C4-2B (cell line): ENCODE data around the gene IGSF9.

Source experiments
- H3K27ac ChIP-seq: fragments of 450-650 bp; 2 replicates; pipeline ENCODE4 v1.5.1; 2017
- ZFX ChIP-seq: fragments of 450-650 bp; IDR thresholded peaks from 2 replicates; pipeline ENCODE4 v1.6.1; 2017
- TF ChIP-seq, protein P1 (sequence below): fragments of 450-650 bp; conservative IDR thresholded peaks from 2 replicates; pipeline ENCODE4 v1.5.1; 2017; ENCODE audit warnings: mild to moderate bottlenecking

The IGSF9 gene

DNA sequence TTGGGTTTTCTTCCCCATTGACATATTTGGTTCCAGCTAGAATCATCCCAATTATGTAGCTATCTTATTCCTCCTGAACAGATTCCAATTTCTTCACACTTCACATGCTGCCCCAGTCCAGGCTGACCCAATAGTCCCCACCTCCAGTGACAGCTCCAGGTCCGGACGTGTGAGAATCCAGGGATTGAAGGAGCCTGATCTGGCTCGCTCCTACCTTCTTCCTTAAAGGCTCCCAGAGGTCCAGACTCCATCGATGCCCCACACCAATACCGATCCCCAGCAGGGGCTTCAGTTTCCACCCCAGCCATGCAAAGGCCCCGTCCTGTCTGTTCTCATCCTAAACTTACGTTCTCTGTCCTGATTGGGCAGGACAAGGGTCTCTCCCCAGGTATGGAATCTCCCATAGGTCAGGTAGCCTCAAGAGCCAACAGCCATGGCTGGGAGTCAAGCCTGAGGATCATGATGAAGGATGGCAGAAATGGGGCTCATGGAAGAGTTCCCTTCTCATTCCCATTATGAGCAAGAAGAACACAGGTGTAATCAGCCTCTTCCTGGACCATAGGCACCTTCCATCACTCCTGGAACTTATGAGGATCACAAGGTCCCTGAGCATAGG lies 29.0 kb upstream of the IGSF9 start:
- no peak for TF ChIP-seq ZFX
- TF ChIP-seq, protein P1, sequence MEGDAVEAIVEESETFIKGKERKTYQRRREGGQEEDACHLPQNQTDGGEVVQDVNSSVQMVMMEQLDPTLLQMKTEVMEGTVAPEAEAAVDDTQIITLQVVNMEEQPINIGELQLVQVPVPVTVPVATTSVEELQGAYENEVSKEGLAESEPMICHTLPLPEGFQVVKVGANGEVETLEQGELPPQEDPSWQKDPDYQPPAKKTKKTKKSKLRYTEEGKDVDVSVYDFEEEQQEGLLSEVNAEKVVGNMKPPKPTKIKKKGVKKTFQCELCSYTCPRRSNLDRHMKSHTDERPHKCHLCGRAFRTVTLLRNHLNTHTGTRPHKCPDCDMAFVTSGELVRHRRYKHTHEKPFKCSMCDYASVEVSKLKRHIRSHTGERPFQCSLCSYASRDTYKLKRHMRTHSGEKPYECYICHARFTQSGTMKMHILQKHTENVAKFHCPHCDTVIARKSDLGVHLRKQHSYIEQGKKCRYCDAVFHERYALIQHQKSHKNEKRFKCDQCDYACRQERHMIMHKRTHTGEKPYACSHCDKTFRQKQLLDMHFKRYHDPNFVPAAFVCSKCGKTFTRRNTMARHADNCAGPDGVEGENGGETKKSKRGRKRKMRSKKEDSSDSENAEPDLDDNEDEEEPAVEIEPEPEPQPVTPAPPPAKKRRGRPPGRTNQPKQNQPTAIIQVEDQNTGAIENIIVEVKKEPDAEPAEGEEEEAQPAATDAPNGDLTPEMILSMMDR: no peak
- H3K27ac ChIP-seq: no peak overlapping the region

DNA sequence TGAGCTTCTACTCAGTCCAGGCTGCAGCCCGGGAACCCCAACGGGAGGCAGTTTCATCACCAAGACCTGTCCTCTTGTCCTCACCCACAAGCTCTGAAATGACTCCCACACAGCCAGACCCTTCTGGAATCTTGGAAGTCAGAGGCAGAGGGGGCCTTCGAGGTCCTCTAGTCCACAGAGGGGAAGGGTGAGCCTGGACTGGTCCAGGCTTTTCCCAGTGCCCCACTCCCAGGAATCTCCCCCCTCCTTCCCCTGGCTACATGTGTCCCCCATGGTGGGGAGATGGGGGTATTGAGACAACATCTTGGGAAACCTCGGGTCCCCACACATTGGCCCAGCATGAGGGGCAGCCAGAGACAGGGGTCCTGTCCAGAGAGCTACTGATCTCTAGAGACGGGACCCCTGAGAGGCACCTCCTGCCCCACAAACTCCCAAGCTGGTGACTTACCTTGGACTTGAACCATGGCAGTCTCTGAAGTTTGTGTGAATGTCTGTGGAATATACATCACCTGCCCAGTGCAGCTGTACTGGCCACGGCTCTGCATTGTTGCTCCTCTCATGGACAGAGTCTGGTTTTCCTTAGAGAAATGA lies 28.0 kb upstream of the IGSF9 start:
- TF ChIP-seq, protein P1: no peak
- no peak for TF ChIP-seq ZFX
- no peak overlapping the region for H3K27ac ChIP-seq

DNA sequence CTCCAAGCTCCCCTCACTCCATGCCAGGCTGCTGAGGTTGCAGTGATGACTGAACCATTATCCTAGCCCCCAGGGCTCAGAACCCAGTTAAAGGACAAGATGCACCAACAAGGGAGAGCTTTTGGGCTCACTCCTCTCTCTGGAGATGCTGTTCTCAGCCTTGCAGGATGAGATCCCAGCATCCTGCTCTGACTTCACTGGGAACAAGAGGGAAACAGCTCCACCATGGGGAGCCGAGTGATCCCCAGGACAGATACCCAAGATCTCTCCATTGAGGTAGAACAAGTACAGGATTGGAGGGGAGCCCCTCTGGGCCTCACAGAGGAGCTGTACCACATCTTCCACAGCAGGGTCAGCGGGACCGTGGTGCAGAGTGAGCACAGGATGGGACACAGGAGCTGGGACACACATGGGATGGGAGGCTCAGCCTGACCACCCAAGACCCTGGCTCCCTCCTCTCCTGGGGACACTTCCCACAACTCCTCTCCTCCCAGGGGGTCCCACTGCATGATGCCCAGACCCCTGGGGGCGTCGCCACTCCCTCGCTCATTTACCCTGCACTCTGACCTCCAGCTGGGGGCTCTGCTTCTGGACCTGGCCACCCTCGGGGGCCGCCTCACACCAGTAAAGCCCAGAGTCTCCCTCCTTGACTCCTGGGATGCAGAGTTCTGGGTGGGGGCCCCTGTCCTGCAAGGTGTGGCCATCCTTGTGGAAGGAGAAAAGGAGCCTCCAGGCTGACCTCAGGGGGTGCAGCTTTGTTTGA lies 27.2 kb upstream of the IGSF9 start:
- TF ChIP-seq, protein P1: no peak
- no peak for TF ChIP-seq ZFX
- H3K27ac ChIP-seq: no peak overlapping the region

DNA sequence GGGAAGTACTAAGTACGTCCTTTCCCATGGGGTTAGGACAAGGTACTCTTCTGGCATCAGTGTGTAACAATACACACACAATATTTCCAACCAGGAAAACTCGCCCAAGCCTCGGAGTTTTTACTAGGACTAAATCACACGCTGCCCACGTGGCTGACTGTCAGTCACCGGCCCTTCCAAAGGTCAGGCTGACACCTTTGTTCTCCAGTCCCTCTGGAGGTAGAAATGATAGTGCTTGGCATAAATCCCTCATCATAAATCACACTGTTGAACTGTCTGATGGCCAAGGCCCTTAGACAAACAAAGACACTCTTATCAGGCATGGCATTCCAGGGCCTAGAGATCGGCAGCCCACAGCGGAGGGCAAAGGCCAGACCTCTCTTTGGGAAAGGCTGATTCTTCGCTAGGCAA lies 25.5 kb upstream of the IGSF9 start:
- TF ChIP-seq, protein P1: no peak
- no peak for TF ChIP-seq ZFX
- H3K27ac ChIP-seq: no peak overlapping the region

DNA sequence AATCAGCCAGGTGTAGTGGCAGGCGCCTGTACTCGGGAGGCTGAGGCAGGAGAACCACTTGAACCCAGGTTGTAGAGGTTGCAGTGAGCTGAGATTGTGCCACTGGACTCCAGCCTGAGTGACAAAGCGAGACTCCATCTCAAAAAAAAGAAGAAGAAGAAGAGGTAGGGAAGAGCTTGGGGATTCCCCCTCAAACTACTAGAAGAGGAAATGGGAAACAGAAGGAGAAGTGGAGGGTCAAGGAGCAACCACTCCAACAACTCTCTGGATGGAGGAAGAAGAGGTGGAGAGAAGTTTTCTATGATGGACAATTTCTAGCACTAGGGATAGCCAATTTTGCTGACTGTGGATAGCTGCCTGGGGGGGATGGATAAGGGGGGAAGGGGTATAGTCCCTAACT lies 23.5 kb upstream of the IGSF9 start:
- H3K27ac ChIP-seq: no peak overlapping the region
- TF ChIP-seq, protein P1: no peak
- no peak for TF ChIP-seq ZFX

DNA sequence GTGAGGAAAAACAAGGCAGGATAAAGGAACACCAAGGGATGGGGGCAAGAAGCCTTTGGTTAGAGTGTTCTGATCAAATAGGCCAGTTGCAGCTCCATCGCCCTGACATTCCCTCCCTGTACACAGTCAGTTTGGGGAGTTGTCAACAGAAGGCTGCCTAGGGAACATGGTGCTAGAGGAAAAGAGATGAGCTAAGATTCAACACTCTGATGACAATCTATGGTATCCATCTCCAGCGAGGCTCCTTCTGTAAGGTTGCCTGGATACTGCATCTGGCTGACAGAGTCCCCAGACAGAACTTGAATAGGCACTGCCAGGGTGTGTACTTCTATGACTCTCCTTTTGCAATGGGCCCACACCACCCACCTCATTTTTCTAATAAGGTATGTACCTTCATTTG lies 19.9 kb upstream of the IGSF9 start:
- no peak overlapping the region for H3K27ac ChIP-seq

More for the DNA sequence above, 19.9 kb upstream of the IGSF9 start:
- TF ChIP-seq, protein P1: no peak
- TF ChIP-seq ZFX: no peak
